Activated CD4-positive, alpha-beta T cell treated with anti-CD3 and anti-CD28 coated beads, Interleukin-2, amount 10 ng/mL, durations not matched to agents 7 days and 5 days (primary cell): ENCODE results near the gene SND1. TPM values are rescaled to one million over a fixed set of nuclear protein-coding genes. Genes with fewer than 3 reads are reported as not detected.
"Not testable (repeated sequence)": the region's sequence is repeated elsewhere in the genome, so short reads cannot be mapped to it uniquely, and the experiment has no call there.

Source experiments
- CTCF ChIA-PET: fragments of 350-600 bp; sonication (Branson Sonifier 250); formaldehyde crosslinking; loops from one replicate; lab custom pipeline; 2021; ENCODE audit warnings: antibody characterized with exemption; lab: Charles Lee
- POLR2A ChIA-PET: fragments of 350-600 bp; sonication (Branson Sonifier 250); formaldehyde crosslinking; loops from one replicate; lab custom pipeline; 2021; ENCODE audit warnings: antibody characterized with exemption; lab: Charles Lee
- DNase-seq: peaks from one replicate; pipeline ENCODE4 v3.0.0-alpha.2; 2020
- H3K27ac Mint-ChIP-seq: one replicate; pipeline ENCODE4 v1.8.0; 2021; ENCODE audit warnings: mild to moderate bottlenecking, moderate library complexity, mixed read lengths
- H3K27me3 Mint-ChIP-seq: one replicate; pipeline ENCODE4 v1.8.0; 2021; ENCODE audit warnings: mixed read lengths
- H3K36me3 Mint-ChIP-seq: one replicate; pipeline ENCODE4 v1.8.0; 2021; ENCODE audit warnings: low read depth, mixed read lengths
- H3K4me1 Mint-ChIP-seq: one replicate; pipeline ENCODE4 v1.8.0; 2021; ENCODE audit warnings: mixed read lengths
- H3K4me3 Mint-ChIP-seq: one replicate; pipeline ENCODE4 v1.8.0; 2021; ENCODE audit warnings: mild to moderate bottlenecking, moderate library complexity, mixed read lengths
- H3K9me3 Mint-ChIP-seq: one replicate; pipeline ENCODE4 v1.8.0; 2021; ENCODE audit warnings: mixed read lengths
- total RNA-seq, 2 experiments: library from RNA; stranded (reverse); gene quantifications; one replicate each; pipeline ENCODE4 v1.2.3, GENCODE V29; 2021

The SND1 gene
- total RNA-seq, 2 experiments from 2014 or later = 141 to 163 TPM

GRCh38 chr7:127822822-127823508 is 171.0 kb downstream of the SND1 start:
- H3K4me3 Mint-ChIP-seq = no peak overlapping the region
- peaks cover 7% of the 10 kb centered on the region for H3K36me3 Mint-ChIP-seq
- DNase-seq = no peak
- no peaks in the 10 kb centered on the region for H3K9me3 Mint-ChIP-seq
- H3K4me1 Mint-ChIP-seq = peaks cover 20% of the 10 kb centered on the region
- ChIA-PET CTCF (no interaction called here), POLR2A (no interaction called here)
- no peak overlapping the region for H3K27ac Mint-ChIP-seq
- no peaks in the 10 kb centered on the region for H3K27me3 Mint-ChIP-seq

- CTCF ChIA-PET = interaction anchor here (0.6 to 1.0 kb wide), 2 partner anchors 9 to 318 kb away, joined by 3 read pairs; no protein-coding TSS in a partner anchor
- no peak for DNase-seq
- Mint-ChIP-seq H3K4me3 (no peak overlapping the region), H3K36me3 (peaks cover 7% of the 10 kb centered on the region), H3K27ac (no peak overlapping the region), H3K4me1 (peaks cover 18% of the 10 kb centered on the region), H3K27me3 (no peaks in the 10 kb centered on the region), H3K9me3 (no peaks in the 10 kb centered on the region)
- POLR2A ChIA-PET = no interaction called here
Measured at GRCh38 chr7:127824682-127825081, 172.7 kb downstream of the SND1 start.

GRCh38 chr7:127828843-127829500 is 177.0 kb downstream of the SND1 start:
- H3K27ac Mint-ChIP-seq = no peak overlapping the region
- ChIA-PET POLR2A (no interaction called here), CTCF (no interaction called here)
- H3K27me3 Mint-ChIP-seq = no peaks in the 10 kb centered on the region
- H3K4me3 Mint-ChIP-seq = no peak overlapping the region
- H3K36me3 Mint-ChIP-seq = peaks cover 8% of the 10 kb centered on the region
- DNase-seq = no peak
- H3K4me1 Mint-ChIP-seq = peaks cover 2% of the 10 kb centered on the region
- no peaks in the 10 kb centered on the region for H3K9me3 Mint-ChIP-seq

- POLR2A ChIA-PET = no interaction called here
Measured at GRCh38 chr7:127831318-127832219, 179.6 kb downstream of the SND1 start.

GRCh38 chr7:127832592-127832991 is 180.6 kb downstream of the SND1 start:
- Mint-ChIP-seq H3K27ac (no peak overlapping the region), H3K4me3 (no peak overlapping the region), H3K4me1 (peaks cover 2% of the 10 kb centered on the region), H3K27me3 (no peaks in the 10 kb centered on the region), H3K36me3 (peaks cover 24% of the 10 kb centered on the region), H3K9me3 (peaks cover 11% of the 10 kb centered on the region)
- ChIA-PET CTCF (no interaction called here), POLR2A (no interaction called here)
- DNase-seq = no peak

More at GRCh38 chr7:127831318-127832219, 179.6 kb downstream of the SND1 start:
- peaks cover 8% of the 10 kb centered on the region for H3K9me3 Mint-ChIP-seq
- no peak overlapping the region for H3K4me3 Mint-ChIP-seq
- peaks cover 21% of the 10 kb centered on the region for H3K36me3 Mint-ChIP-seq
- H3K4me1 Mint-ChIP-seq = peaks cover 2% of the 10 kb centered on the region
- H3K27ac Mint-ChIP-seq = no peak overlapping the region
- DNase-seq = no peak
- CTCF ChIA-PET = no interaction called here
- H3K27me3 Mint-ChIP-seq = no peaks in the 10 kb centered on the region

GRCh38 chr7:127833641-127834040 is 181.6 kb downstream of the SND1 start:
- ChIA-PET CTCF (interaction anchor here (0.5 kb wide), 1 partner anchor 9 kb away, joined by 3 read pairs; no protein-coding TSS in a partner anchor), POLR2A (no interaction called here)
- no peak overlapping the region for H3K27ac Mint-ChIP-seq
- H3K4me3 Mint-ChIP-seq = no peak overlapping the region
- peaks cover 2% of the 10 kb centered on the region for H3K4me1 Mint-ChIP-seq
- peaks cover 31% of the 10 kb centered on the region for H3K36me3 Mint-ChIP-seq
- peaks cover 17% of the 10 kb centered on the region for H3K9me3 Mint-ChIP-seq
- DNase-seq = no peak
- no peaks in the 10 kb centered on the region for H3K27me3 Mint-ChIP-seq

- DNase-seq = no peak
- Mint-ChIP-seq H3K36me3 (peaks cover 30% of the 10 kb centered on the region), H3K27me3 (no peaks in the 10 kb centered on the region), H3K4me3 (no peak overlapping the region), H3K9me3 (peaks cover 18% of the 10 kb centered on the region), H3K4me1 (no peaks in the 10 kb centered on the region), H3K27ac (no peak overlapping the region)
- ChIA-PET POLR2A (no interaction called here), CTCF (no interaction called here)
Measured at GRCh38 chr7:127835679-127836078, 183.7 kb downstream of the SND1 start.

GRCh38 chr7:127837816-127838410 is 185.9 kb downstream of the SND1 start:
- H3K36me3 Mint-ChIP-seq = peaks cover 29% of the 10 kb centered on the region
- DNase-seq, POLR2A ChIA-PET, H3K27me3 Mint-ChIP-seq, H3K4me1 Mint-ChIP-seq, H3K27ac Mint-ChIP-seq, H3K4me3 Mint-ChIP-seq, CTCF ChIA-PET: not testable (repeated sequence)
- peaks cover 18% of the 10 kb centered on the region for H3K9me3 Mint-ChIP-seq

GRCh38 chr7:127838816-127839415 is 186.9 kb downstream of the SND1 start:
- ChIA-PET CTCF (no interaction called here), POLR2A (no interaction called here)
- Mint-ChIP-seq H3K27me3 (no peaks in the 10 kb centered on the region), H3K27ac (no peak overlapping the region), H3K4me3 (no peak overlapping the region), H3K9me3 (peaks cover 18% of the 10 kb centered on the region), H3K4me1 (no peaks in the 10 kb centered on the region), H3K36me3 (peaks cover 27% of the 10 kb centered on the region)
- DNase-seq = no peak

GRCh38 chr7:127840226-127840951 is 188.4 kb downstream of the SND1 start:
- H3K27me3 Mint-ChIP-seq = no peaks in the 10 kb centered on the region
- peaks cover 25% of the 10 kb centered on the region for H3K36me3 Mint-ChIP-seq
- no peak overlapping the region for H3K27ac Mint-ChIP-seq
- ChIA-PET CTCF (interaction anchor here (0.8 to 0.9 kb wide), 2 partner anchors 62 to 305 kb away, joined by 3 to 5 read pairs; no protein-coding TSS in a partner anchor), POLR2A (no interaction called here)
- DNase-seq = no peak
- peaks cover 16% of the 10 kb centered on the region for H3K9me3 Mint-ChIP-seq
- H3K4me1 Mint-ChIP-seq = no peaks in the 10 kb centered on the region
- no peak overlapping the region for H3K4me3 Mint-ChIP-seq

- ChIA-PET CTCF (interaction anchor here (1.5 kb wide), 1 partner anchor 10 kb away, joined by 6 read pairs; no protein-coding TSS in a partner anchor), POLR2A (no interaction called here)
- no peak for DNase-seq
- Mint-ChIP-seq H3K36me3 (peaks cover 23% of the 10 kb centered on the region), H3K4me1 (peaks cover under 1% of the 10 kb centered on the region), H3K27me3 (no peaks in the 10 kb centered on the region), H3K27ac (no peak overlapping the region), H3K4me3 (no peak overlapping the region), H3K9me3 (no peaks in the 10 kb centered on the region)
Measured at GRCh38 chr7:127844165-127844564, 192.2 kb downstream of the SND1 start.
